NOMO-1 treated with DMSO at 0.1 percent for 48 hours (cell line): ENCODE measurements around the gene MED26.
"Not testable (repeated sequence)": the region's sequence is repeated elsewhere in the genome, so short reads cannot be mapped to it uniquely, and the experiment has no call there.

ENCODE experiments used
- DNase-seq: peaks from one replicate; lab custom pipeline; 2025; ENCODE audit not compliant: unreplicated experiment; lab: John Stamatoyannopoulos, UW

MED26 gene

DNA sequence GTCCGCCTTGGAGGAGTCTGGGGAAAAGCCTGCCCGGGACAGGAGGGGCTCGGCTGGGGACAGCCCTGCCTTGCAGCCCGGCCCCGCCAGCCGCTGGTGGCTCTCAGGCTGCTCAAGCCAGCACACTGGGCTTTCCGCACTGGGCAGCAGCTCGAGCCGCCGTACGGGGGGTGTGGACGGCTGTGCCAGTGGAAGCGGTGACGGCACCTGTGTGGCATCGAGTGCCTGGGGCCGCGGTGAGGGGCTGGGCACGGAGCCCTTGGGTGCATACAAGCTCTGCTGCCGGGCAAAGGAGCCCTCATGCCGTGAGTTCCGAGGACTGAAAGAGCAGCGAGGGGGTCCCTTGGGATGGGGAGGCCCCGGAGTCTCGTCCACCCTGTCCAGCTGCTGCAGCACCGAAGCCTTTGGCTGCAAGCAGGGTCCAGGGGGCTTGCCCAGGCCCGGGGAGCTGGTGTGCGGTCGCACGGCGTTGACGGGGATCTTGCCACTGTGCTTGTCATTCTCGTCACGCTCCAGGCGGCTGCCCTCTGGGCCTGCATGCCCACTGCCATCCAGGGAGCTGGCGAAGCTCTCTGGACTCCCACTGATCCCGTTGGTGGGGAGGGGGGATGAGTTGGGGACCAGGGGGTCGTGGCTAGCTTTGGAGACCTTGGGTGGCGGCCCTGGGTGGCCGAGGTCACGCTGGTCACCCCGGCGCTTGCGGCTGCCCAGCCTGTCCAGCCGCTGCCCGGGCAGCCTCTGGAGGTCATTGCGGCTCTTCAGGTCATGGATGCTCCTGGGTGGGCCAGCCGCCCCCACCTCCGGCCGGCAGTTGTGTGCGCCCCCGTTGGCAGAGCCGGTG is 51.1 kb downstream of the MED26 start:
- DNase-seq = no peak

DNA sequence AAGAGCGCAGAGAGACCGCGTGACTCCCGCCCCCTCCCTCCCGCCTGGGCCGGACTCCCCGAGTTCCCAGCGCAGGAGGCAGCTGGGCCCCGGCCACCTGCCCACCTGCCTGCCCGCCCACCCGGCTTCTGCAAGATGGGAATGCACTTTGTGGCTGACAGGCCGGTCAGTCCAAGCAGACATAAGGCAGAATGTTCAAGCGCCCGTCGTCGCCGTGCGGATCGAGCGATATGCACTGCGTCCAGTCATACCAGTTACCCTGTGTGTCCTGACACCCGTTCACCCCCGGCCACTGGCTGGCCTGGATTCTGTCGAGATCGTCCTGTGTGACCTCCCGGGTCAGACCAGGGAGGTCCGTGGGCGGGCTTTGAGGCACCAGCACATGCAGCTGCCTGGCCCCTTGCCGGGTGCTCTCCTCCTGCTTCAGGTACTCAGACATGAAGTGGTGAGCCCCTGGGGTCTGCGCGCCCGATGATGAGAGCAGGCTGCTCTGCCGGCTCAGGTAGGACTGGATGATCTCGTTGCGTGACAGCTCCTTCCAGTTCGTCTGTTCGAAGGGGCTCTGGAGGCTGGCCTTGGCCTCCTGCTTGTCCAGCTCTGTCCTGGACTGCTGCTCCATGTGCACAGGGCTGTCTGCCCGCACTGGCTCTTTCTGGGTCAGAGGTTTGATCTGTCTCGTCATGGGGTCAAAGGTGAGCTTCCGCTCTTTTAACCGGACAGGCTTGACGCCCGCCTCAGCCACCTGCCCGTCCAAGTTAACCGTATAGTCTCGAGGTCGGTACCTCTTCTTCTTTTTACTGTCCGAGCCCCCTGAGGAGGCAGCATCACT is 51.9 kb downstream of the MED26 start:
- DNase-seq = no peak

DNA sequence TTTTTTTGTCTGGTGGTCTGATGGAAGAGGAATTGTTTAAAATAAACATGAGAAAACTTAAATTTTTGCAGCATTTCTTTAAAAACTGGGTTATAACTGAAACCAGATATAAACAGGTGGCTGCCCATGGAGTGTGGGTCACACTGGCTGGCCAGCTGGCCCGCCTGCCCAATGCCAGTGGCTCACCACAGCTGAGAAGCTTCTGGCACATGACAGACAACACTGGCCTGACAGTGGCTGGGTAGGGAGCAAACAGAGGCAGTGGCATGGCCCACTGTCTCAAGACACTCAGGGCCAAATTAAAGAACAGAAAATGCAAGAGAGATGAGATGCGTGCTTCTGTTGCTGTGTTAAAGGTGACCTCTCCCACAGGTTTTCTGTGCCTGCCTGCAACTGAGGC is 52.7 kb downstream of the MED26 start:
- no peak for DNase-seq

DNA sequence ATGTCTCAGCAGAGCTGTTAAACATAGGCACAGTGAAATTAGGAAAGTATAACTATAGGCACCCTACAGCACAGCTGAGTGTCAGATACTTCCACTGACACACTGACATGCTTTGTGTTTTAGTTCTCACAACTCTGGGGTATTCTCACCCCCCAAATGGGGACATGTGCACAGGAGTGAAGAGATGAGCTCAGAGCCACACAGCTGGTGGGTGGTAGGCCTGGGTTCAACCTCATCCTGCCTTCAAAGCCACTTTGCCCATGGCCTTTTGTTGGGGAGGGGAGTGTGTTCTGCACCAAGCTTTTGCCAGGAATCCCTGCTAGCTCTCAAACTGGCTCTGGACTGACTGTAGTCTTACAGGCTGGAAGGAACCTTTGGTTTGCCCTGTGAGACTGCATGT is 54.1 kb downstream of the MED26 start:
- DNase-seq = no peak

DNA sequence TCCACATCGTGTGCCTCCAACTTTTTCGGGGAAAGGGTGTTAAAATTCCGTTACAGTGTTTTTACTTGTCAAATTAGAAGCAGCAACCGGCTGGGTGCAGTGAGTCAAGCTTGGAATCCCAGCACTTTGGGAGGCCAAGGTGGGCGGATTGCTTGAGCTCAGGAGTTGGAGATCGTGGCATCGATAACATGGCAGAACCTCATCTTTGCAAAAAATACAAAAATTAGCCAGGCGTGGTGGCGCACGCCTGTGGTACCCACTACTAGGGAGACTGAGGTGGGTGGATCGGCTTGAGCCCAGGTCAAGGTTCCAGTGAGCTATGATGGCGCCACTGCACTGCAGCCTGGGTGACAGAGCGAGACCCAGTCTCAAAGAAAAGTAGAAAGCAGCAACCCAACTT is 54.7 kb downstream of the MED26 start:
- DNase-seq = no peak

DNA sequence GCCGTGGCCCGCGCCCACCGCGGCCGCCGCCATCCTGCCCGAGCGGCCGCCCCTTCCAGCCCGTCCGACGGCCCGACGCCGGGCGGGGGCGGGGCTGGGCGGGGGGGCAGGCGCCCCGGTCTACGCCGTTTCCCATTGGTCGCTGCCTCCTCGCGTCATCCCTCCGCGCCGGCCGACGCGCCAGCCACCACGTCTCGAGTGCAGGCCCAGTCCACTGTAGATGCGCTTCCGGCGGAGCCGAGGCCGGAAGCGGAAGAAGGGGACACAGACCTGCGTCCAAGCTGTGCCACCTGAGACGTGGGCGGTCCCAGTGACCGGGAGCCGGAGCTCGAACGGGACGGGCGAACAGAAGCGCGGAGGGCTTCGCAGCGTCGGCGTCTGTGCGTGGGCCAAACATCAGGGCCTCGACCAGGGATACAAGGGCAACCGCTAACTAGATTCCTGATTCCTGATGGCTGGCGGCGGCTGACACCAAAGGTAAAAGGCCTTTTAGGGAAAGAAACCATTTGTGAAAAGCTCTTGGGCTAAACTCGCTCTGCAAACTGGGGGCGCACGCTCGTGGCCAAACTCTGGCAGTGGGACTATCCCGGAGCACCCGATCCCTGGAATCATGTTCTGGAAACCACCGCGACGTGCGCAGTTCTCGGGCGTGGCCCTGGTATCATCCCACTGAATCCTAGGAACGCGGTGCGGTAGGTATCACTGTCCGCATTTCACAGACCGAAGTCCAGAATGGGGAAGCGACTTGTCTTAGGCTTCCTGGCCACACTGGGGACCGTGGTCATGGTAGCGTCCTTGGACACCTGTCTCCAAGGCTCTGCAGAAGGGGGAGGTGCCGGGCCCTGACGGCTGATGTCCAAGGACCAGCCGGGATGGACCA is 55.4 kb downstream of the MED26 start, which contains the start of gene SLC35E1:
Gene SLC35E1 (minus strand): TSS at position 84 of the 880 bp plus-strand sequence. CDS start 51 bp downstream, at position 33.
- DNase-seq = peak; percentile 93

DNA sequence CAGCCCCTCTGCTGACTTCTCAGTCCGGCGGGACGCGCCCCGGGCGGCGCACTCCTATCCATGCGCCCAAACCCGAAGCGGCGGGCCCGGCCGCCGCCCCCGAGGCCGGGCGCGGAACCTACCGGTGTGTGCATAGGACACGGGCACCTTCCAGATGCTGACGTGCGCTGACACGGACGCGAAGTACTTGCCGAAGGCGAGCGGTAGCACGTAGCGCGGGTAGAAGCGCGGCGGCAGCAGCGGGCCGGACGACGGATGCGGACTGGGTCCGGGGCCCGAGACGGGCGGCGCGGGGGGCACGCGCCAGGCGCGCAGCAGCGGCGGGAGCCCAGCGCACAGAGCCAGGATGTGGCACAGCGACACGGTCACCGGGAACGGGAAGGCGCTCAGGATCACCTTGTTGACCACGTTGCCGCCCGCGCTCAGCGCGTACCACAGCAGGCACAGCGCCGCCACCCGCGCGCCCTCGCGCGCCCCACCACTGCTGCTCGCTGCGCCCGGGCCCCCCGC is 56.1 kb downstream of the MED26 start:
- peak; percentile 18 for DNase-seq

DNA sequence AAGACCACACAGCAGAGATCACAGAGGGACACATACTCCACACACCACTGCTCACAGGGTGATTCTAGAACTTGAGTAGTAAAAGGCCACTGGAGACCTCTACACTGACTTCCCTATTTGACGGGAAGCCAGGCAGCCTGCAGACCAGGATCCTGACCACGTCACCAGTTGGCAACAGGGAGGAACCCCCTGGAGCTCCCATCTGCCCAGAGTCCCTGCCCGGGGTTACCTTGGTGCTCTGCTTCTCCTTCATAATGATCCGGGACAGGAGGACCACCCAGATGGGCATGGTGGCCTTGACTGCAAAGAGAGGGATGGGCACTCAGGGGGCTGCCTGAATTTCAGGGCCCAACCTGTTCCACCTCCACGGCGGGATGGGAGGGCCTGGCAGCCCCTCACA is 56.7 kb downstream of the MED26 start:
- DNase-seq = peak; percentile 46

DNA sequence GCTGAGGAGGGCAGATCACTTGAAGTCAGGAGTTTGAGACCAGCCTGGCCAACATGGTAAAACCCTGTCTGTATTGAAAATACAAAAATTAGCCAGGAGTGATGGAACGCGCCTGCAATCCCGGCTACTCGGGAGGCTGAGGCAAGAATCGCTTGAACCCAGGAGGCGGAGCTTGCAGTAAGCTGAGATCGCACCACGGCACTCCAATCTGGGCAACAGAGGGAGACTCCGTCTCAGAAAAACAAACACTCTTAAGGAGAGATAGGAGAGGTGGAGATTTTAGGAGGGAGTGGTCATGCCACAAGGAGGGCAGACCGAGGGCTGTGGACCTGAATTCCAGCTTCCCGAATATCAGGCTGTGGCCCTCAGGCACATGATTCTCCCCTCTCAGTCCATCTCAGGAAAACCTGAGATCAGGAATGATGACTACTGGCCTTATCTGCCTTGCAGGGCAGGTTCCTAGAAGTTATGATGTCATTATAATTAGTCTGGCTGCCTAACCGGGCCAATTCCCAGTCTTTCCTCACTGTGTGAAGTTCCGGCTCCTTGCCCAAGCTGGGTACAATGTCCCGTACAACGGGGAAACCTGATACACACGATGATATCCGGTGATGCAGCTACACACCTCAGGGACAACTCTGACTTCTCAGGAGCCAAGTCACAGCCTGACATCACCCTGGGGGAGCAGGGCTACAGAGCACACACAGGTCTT is 58.2 kb downstream of the MED26 start:
- no peak for DNase-seq

DNA sequence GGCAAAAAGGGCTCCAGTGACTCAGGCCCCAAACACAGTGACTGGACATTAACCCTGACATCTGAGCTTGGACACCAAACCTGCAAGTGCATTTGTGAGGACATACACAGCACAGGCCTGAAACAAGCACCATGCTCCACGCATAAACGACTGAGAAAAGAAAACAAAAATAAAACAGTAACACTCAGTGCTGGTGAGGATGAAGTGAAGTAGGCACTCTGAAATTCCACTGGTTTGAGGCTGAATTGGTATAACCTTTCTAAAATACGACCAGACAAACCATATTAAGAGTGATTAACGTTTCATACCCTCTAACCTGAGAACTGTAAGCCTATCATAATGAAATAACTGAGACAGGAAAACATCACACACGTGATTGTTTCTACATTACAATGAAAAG is 61.3 kb downstream of the MED26 start:
- DNase-seq = no peak

DNA sequence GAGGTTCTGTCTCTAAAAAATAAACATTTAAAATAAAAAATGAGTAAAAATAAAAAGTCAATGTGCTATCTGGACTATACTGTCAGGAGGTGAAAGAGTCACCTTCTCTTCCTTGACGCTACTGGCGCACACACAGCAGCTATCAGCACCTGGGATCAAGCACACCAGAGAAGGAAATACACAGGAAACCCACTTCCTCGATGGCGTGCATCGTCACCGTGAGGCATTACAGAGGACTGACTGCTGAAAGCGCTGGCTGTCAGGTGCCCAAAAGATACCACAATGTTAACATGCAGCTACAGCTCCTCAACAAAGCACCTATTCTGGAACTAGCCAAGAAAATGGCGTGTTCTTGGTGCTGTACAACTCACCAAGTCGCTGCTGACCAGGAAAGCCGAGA is 61.8 kb downstream of the MED26 start:
- no peak for DNase-seq

DNA sequence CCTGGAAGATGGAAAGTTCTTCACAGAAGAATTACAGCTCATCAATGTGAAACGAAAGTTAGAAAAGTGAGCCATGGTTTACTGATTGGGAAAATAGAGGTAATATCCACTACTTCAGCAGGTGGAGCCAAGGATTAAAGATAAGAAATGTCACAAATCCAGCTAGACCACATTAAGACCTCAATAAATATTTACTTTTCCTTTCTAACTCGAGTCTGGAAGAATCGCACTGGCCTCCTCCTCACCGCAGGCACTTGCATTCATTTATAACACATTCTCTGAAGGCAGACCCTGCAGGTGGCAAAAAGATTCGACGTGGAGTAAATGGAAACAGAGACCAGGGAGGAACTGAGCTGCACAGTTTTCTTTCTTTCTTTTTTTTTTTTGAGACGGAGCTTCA is 63.2 kb downstream of the MED26 start:
- no peak for DNase-seq

DNA sequence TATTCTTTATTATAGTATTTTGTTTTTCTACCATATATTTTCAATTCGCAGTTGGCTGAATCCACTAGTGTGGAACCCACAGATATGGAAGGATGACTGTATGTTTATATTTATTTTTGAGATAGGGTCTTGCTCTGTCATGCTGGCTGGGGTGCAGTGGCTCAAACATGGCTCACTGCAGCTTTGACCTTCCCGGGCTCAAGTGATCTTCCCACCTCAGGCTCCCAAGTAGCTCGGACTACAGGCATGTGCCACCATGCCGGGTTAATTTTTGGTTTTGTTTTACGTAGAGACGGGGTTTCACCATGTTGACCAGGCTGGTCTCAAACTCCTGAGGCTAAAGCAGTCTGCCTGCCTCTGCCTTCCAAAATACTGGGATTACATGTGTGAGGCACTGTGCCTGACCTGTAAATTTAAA is 65.4 kb downstream of the MED26 start:
- DNase-seq = no peak

DNA sequence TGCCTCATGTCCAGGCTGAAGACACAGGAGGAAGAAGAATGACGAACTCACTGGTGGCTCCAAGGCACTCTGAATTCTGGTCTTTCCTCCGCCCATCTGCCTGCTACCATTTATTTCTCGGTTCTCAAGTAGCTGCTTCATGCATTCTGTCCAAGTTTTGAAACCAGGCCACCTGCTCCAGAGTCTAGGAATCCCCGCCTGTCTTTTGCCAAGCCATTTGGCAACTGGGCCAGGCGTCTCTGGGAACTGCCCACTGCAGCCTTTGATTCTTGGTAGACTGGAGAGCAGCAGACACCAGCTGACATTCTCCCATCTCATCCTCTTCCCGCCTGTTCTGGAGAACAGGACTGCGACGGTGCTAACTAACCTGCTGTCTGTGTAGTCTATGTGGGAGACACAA is 66.6 kb downstream of the MED26 start:
- no peak for DNase-seq

DNA sequence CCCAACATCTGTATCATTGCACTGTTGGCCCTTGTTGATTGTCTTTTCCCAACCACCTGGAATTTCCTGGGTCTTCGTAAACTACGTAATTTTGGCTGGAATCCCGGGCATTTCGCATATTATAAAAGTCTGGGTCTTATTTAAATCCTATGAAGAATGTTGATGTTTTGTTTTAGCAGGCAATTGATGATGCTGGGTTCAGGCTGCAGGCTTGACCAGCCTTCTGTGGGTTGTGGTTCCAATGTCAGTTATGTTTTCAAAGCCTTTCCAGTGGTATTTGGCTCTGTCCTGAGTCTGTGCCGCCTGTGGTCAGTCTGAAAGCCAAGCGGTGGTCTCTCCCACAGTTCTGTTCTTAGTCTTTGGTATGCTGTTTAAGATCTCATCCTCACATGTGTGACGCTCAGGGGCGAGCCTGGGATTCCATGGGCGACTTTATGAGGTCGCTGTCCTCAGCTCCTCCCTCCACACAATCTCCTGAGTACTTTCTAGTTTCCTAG is 68.2 kb downstream of the MED26 start:
- no peak for DNase-seq

DNA sequence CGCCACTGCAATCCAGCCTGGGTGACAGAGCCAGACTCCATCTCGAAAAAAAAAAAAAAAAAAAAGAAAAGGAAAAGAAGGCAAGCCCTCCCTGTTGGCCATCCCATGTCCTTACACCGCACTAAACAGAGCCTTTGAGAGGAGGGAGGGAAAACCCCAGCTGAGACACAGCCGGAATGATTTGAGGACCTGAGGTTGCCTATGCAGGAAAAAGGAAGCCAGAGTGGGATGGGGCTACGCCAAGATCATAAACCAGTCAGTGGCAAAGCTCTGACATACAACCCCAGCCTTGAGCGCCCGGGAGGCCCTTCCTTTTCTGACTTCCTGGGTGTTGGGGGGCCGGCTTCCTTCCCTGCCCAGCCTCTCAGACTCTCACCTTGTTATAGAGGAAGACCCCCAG is 73.2 kb downstream of the MED26 start:
- DNase-seq = no peak

DNA sequence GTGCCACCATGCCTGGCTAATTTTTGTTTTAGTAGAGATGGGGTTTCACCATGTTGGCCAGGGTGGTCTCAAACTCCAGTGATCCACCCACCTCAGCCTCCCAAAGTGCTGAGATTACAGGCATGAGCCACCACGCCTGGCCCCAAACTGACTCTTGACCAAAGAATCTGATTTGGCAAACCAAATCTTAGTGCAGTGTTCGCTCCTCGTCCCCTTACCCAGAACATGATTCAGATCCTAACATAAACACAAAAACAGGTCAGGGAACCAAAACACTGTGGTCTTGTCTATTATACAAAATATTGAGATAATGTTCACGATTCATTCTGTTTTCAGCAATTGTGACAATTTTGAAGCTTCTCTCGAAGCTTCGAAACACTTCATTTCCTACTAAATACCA is 76.1 kb downstream of the MED26 start:
- DNase-seq = not testable (repeated sequence)

DNA sequence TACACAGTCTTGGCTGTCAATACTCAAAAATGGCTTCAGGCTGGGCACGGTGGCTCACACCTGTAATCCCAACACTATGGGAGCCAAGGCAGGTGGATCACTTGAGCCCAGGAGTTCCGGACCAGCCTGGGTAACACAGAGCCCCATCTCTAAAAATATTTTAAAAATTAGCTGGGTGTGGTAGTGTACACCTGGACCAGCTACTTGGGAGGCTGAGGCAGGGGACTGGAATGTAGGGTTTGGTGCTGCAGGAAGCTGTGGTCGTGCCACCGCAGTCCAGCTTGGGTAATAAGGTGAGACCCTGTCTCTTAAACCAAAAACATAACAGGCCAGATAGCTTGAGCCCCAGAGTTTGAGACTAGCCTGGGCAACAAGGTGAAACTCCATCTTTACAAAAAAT is 79.0 kb downstream of the MED26 start:
- DNase-seq = no peak

DNA sequence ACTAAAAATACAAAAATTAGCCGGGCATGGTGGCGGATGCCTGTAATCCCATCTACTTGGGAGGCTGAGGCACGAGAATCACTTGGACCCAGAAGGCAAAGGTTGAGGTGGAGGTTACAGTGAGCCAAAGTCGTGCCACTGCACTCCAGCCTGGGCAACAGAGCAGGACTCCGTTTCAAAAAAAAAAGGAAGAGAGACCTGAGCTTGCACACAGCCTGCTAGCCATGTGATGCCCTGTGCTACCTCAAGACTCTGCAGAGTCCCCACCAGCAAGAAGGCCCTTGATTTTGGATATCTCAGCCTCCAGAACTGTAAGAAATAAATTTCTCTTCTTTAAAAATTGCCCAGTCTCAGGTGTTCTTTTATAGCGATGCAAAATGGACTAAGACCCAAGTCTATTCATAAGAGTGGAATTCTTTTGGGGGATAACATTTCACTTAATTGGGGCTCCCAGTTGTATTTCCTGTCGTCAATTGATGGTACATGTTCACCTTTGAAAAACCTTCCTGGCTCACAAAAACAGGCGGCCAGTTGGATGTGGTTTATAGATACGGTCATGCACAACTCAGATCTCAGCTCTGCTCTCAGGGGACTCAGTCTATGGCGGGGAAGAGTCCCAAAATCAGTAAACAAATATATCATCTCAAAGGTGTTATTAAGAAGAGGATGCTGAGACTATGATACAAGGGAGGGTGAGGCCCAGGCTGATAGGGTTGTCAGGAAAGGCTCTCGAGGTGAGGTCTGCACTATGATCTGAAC is 83.4 kb downstream of the MED26 start:
- no peak for DNase-seq
